ENCODE measurements around the gene PLK3. TPM values are rescaled to one million over a fixed set of nuclear protein-coding genes. Genes with fewer than 3 reads are reported as not detected.
"Not testable (repeated sequence)": the region's sequence is repeated elsewhere in the genome, so short reads cannot be mapped to it uniquely, and the experiment has no call there.

The PLK3 gene
- total RNA-seq, 1 experiment from 2014 or later: 11.8 TPM

DNA sequence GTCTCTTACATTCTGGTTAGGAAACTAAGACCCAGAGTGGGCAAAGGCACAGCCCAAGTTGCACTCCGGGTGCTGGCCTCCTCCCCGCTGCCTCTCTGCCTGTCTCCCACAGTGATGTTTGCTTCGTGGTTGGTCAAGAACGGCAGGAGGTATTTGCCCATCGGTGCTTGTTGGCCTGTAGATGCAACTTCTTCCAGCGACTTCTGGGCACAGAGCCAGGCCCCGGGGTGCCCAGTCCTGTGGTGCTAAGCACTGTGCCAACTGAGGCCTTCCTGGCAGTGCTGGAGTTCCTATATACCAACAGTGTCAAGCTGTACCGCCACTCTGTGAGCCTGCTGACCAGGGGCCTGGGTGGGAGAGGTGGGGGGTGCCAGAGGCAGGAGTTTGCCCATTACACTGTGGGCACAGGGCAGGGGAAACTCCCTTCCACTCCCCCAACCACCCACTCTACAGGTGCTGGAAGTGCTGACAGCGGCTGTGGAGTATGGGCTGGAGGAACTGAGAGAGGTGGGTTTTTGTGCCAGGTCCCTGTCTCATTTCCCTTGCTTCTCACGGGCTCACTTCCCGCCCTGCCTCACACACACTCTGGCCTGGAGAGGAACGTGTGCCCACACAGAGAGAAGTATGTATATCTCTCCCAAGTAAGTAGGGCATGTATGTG, 10.1 kb downstream of the PLK3 start:
- Histone ChIP-seq H3K4me2 (ENCODE audit: low read depth, low read length, poor library complexity, severe bottlenecking) (no peak overlapping the region), H3K79me2 (ENCODE audit: low read length) (no peaks in the 10 kb centered on the region), H2AFZ (ENCODE audit: low read length) (no peak overlapping the region), H3K9ac (ENCODE audit: low read length) (no peak overlapping the region), H4K20me1 (ENCODE audit: insufficient read depth, low read depth, low read length) (no peaks in the 10 kb centered on the region), H3K27ac (ENCODE audit: low read length) (no peak overlapping the region), H3K27me3 (ENCODE audit: low read length) (no peaks in the 10 kb centered on the region), H3K4me3 (ENCODE audit: low read length) (no peak overlapping the region), H3K36me3 (ENCODE audit: insufficient read depth, low read length) (no peaks in the 10 kb centered on the region), H3K4me1 (ENCODE audit: low read length) (peaks cover 32% of the 10 kb centered on the region), H3K9me3 (ENCODE audit: low read length) (no peaks in the 10 kb centered on the region), H3K9me2 (replicated peaks; ENCODE audit: insufficient read depth, low read length) (no peaks in the 10 kb centered on the region)
- no peak for DNase-seq

DNA sequence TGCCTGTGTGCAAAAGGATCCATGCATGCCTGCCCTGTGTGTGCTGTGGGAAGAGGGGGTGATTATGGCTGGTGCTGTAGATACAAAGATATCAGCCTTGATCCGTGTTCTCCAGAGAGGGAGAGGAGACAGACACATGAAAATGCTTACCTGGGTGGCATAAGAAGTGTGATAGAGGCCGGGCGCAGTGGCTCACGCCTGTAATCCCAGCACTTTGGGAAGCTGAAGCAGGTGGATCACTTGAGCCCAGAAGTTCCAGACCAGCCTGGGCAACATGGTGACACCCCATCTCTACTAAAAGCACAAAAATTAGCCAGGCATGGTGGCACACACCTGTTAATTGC, 10.6 kb downstream of the PLK3 start:
- not testable (repeated sequence) for H3K4me2 ChIP-seq (ENCODE audit: low read depth, low read length, poor library complexity, severe bottlenecking); H2AFZ ChIP-seq (ENCODE audit: low read length); H4K20me1 ChIP-seq (ENCODE audit: insufficient read depth, low read depth, low read length); H3K9me2 ChIP-seq (replicated peaks; ENCODE audit: insufficient read depth, low read length); H3K79me2 ChIP-seq (ENCODE audit: low read length); H3K27ac ChIP-seq (ENCODE audit: low read length); DNase-seq; H3K4me3 ChIP-seq (ENCODE audit: low read length); H3K27me3 ChIP-seq (ENCODE audit: low read length); H3K9ac ChIP-seq (ENCODE audit: low read length); H3K9me3 ChIP-seq (ENCODE audit: low read length); H3K36me3 ChIP-seq (ENCODE audit: insufficient read depth, low read length)
- peaks cover 32% of the 10 kb centered on the region for H3K4me1 ChIP-seq (ENCODE audit: low read length)

DNA sequence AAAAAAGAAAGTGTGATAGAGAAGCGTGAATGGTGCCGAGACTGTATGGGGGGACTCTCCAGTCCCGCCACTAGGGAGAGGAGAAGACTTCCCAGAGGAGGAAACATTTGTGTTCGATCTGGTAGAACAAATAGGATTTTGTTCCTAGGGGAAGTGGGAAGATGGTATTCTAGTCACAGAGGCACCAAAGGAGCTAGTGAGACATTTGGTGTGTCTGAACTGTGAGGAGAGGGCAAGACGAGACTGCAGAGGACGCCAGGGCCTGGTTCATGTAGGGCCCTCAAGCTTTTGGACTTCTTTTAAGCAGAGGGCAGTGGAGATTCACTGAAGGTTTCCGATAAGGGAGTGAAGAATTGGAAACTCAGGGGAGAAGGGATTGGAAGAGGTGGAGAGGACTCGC, 11.1 kb downstream of the PLK3 start:
- Histone ChIP-seq H3K27ac (ENCODE audit: low read length) (no peak overlapping the region), H3K4me2 (ENCODE audit: low read depth, low read length, poor library complexity, severe bottlenecking) (no peak overlapping the region), H3K79me2 (ENCODE audit: low read length) (no peaks in the 10 kb centered on the region), H4K20me1 (ENCODE audit: insufficient read depth, low read depth, low read length) (no peaks in the 10 kb centered on the region), H3K9me2 (replicated peaks; ENCODE audit: insufficient read depth, low read length) (no peaks in the 10 kb centered on the region), H2AFZ (ENCODE audit: low read length) (no peak overlapping the region), H3K4me1 (ENCODE audit: low read length) (peaks cover 32% of the 10 kb centered on the region), H3K27me3 (ENCODE audit: low read length) (no peaks in the 10 kb centered on the region), H3K4me3 (ENCODE audit: low read length) (no peak overlapping the region), H3K9me3 (ENCODE audit: low read length) (no peaks in the 10 kb centered on the region), H3K36me3 (ENCODE audit: insufficient read depth, low read length) (no peaks in the 10 kb centered on the region), H3K9ac (ENCODE audit: low read length) (no peak overlapping the region)
- DNase-seq: no peak

DNA sequence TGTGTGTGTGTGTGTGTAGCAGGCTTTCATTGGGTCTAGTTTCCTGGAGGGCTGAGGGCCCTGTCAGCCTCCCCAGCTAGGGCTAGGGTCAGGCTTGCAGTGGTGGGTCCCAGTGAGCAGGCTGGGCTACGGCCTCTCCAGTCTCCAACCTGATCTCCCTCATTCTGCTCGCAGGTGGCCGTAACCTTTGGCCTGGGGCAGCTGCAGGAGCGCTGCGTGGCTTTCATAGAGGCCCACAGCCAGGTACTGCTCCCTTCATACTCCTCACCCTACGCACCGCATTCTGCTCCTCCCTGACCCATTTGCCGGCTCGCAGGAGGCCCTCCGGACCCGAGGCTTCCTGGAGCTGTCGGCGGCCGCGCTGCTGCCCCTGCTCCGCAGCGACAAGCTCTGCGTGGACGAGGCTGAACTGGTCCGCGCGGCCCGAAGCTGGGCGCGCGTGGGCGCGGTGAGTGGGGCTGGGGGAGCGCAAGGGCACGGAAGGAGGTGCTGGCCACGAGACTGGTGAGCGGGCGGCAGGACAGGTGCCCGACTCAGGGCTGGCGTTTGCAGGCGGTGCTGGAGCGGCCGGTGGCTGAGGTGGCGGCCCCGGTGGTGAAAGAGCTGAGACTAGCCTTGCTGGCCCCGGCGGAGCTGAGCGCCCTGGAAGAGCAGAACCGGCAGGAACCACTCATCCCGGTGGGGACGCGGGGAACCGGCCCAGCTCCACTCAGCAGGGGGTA, 12.8 kb downstream of the PLK3 start:
- peaks cover 18% of the 10 kb centered on the region for H3K4me1 ChIP-seq (ENCODE audit: low read length)
- no peak for DNase-seq

DNA sequence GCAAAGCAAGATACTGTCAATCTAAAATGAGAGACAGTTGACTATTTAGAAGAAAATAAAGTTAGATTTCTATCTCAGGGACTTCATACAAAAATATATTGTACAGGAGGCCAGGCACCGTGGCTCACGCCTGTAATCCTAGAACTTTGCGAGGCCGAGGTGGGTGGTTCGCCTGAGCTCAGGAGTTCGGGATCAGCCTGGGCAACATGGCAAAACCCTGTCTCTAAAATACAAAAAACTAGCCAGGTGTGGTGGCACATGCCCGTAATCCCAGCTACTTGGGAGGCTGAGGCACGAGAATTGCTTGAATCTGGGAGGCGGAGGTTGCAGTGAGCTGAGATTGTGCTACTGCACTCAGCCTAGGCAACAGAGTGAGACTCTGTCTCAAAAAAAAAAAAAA, 15.7 kb downstream of the PLK3 start:
- H4K20me1 ChIP-seq (ENCODE audit: insufficient read depth, low read depth, low read length); H3K27me3 ChIP-seq (ENCODE audit: low read length); H3K9ac ChIP-seq (ENCODE audit: low read length); H3K36me3 ChIP-seq (ENCODE audit: insufficient read depth, low read length); H3K27ac ChIP-seq (ENCODE audit: low read length); H3K79me2 ChIP-seq (ENCODE audit: low read length); H2AFZ ChIP-seq (ENCODE audit: low read length); DNase-seq; H3K9me2 ChIP-seq (replicated peaks; ENCODE audit: insufficient read depth, low read length); H3K4me3 ChIP-seq (ENCODE audit: low read length); H3K4me2 ChIP-seq (ENCODE audit: low read depth, low read length, poor library complexity, severe bottlenecking); H3K9me3 ChIP-seq (ENCODE audit: low read length): not testable (repeated sequence)
- H3K4me1 ChIP-seq (ENCODE audit: low read length): peaks cover 26% of the 10 kb centered on the region

More for the DNA sequence above, 12.8 kb downstream of the PLK3 start:
- H2AFZ ChIP-seq (ENCODE audit: low read length): no peak overlapping the region
- no peaks in the 10 kb centered on the region for H3K36me3 ChIP-seq (ENCODE audit: insufficient read depth, low read length)
- no peaks in the 10 kb centered on the region for H4K20me1 ChIP-seq (ENCODE audit: insufficient read depth, low read depth, low read length)
- H3K9me2 ChIP-seq (replicated peaks; ENCODE audit: insufficient read depth, low read length): no peaks in the 10 kb centered on the region
- H3K9ac ChIP-seq (ENCODE audit: low read length): no peak overlapping the region
- H3K27me3 ChIP-seq (ENCODE audit: low read length): no peaks in the 10 kb centered on the region
- H3K79me2 ChIP-seq (ENCODE audit: low read length): no peaks in the 10 kb centered on the region
- H3K9me3 ChIP-seq (ENCODE audit: low read length): no peaks in the 10 kb centered on the region
- H3K4me2 ChIP-seq (ENCODE audit: low read depth, low read length, poor library complexity, severe bottlenecking): peak overlapping the region; percentile 65
- H3K27ac ChIP-seq (ENCODE audit: low read length): no peak overlapping the region
- peak overlapping the region; percentile 57; the same call in 1 of the 2 replicates for H3K4me3 ChIP-seq (ENCODE audit: low read length)

DNA sequence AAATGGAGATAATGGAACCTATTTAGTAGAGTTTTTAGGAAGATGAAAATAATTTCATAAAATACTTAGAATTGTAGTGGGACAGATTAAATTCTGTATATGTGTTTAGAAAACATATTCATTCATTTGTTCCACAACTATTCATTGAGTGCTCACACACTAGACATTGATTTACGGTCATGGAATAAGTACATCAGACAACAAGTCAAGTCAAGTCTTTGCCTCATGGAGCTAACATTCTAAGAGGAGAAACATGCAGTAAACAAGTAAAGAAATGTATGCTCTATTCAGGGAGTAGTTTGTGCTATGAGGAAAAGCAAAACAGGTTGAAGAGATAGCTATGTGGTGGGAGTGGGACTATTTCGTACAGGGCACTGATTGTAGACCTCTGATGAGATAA, 17.1 kb downstream of the PLK3 start:
- Histone ChIP-seq H3K9me2 (replicated peaks; ENCODE audit: insufficient read depth, low read length) (no peaks in the 10 kb centered on the region), H3K4me1 (ENCODE audit: low read length) (peaks cover 26% of the 10 kb centered on the region), H3K36me3 (ENCODE audit: insufficient read depth, low read length) (no peaks in the 10 kb centered on the region), H3K9me3 (ENCODE audit: low read length) (no peaks in the 10 kb centered on the region), H3K27me3 (ENCODE audit: low read length) (no peaks in the 10 kb centered on the region), H4K20me1 (ENCODE audit: insufficient read depth, low read depth, low read length) (no peaks in the 10 kb centered on the region), H3K79me2 (ENCODE audit: low read length) (no peaks in the 10 kb centered on the region), H3K9ac (ENCODE audit: low read length) (no peak overlapping the region), H2AFZ (ENCODE audit: low read length) (no peak overlapping the region), H3K4me3 (ENCODE audit: low read length) (no peak overlapping the region), H3K4me2 (ENCODE audit: low read depth, low read length, poor library complexity, severe bottlenecking) (no peak overlapping the region), H3K27ac (ENCODE audit: low read length) (no peak overlapping the region)
- DNase-seq: no peak

DNA sequence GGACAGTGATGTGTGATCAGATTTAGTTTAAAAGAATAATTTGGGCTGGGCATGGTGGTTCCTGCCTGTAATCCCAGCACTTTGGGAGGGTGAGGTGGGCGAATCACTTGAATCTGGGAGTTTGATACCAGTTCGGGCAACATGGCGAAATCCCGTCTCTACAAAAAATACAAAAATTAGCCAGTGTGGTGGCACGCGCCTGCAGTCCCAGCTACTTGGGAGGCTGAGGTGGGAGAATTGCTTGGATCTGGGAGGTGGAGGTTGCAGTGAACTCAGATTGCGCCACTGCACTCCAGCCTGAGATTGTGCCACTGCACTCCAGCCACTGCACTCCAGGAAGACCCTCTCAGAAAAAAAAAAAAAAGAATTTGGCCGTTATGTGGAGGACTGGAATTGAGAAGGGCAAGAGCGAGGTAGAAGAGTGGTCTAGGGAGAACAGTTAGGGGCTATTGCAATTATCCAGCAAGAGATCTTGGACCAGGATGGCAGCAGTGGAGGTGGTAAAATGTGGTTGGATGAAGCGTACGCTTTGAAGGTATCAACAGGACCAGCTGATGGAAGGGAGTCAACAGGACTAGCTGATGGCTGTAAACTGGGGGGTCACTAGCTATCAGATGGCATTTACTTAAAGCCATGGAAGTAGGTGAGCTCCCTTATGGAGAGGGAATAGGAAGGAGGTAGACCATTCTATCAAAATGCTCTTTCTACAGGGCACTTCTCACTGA, 17.8 kb downstream of the PLK3 start:
- H4K20me1 ChIP-seq (ENCODE audit: insufficient read depth, low read depth, low read length): no peaks in the 10 kb centered on the region
- no peaks in the 10 kb centered on the region for H3K9me3 ChIP-seq (ENCODE audit: low read length)
- no peak overlapping the region for H3K27ac ChIP-seq (ENCODE audit: low read length)
- H3K36me3 ChIP-seq (ENCODE audit: insufficient read depth, low read length): no peaks in the 10 kb centered on the region
- H3K27me3 ChIP-seq (ENCODE audit: low read length): no peaks in the 10 kb centered on the region
- no peak overlapping the region for H2AFZ ChIP-seq (ENCODE audit: low read length)
- H3K9me2 ChIP-seq (replicated peaks; ENCODE audit: insufficient read depth, low read length): no peaks in the 10 kb centered on the region
- H3K79me2 ChIP-seq (ENCODE audit: low read length): no peaks in the 10 kb centered on the region
- H3K4me1 ChIP-seq (ENCODE audit: low read length): peaks cover 26% of the 10 kb centered on the region
- no peak for DNase-seq
- peak overlapping the region; percentile 89 for H3K4me2 ChIP-seq (ENCODE audit: low read depth, low read length, poor library complexity, severe bottlenecking)
- H3K4me3 ChIP-seq (ENCODE audit: low read length): peak overlapping the region; percentile 34; the same call in 1 of the 2 replicates
- H3K9ac ChIP-seq (ENCODE audit: low read length): no peak overlapping the region

DNA sequence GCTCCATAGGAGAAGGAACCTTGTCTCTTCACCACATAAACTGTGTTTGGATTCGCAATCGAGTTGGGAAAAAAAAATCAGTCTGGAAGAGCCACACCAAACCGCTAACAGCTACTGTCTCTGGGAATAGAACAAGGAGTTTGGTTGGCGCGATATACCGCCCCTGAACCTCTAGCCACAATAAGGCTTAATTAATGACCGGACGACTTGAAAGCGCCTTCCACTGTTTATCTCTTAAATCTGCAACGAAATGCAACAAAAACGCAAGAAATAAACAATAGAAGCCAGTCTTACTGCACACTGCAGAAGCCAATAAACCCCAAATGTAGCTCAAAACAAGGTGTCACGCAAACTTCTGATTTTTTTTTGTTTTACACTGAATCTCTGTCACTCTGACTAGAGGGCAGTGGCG, 19.0 kb downstream of the PLK3 start:
- Histone ChIP-seq H3K4me3 (ENCODE audit: low read length) (peak overlapping the region; percentile 69), H3K27me3 (ENCODE audit: low read length) (no peaks in the 10 kb centered on the region), H3K27ac (ENCODE audit: low read length) (peak overlapping the region; percentile 91), H3K9me2 (replicated peaks; ENCODE audit: insufficient read depth, low read length) (no peaks in the 10 kb centered on the region), H2AFZ (ENCODE audit: low read length) (no peak overlapping the region), H3K79me2 (ENCODE audit: low read length) (no peaks in the 10 kb centered on the region), H3K4me1 (ENCODE audit: low read length) (peaks cover 26% of the 10 kb centered on the region), H3K4me2 (ENCODE audit: low read depth, low read length, poor library complexity, severe bottlenecking) (peak overlapping the region; percentile 89), H3K9me3 (ENCODE audit: low read length) (no peaks in the 10 kb centered on the region), H4K20me1 (ENCODE audit: insufficient read depth, low read depth, low read length) (no peaks in the 10 kb centered on the region), H3K36me3 (ENCODE audit: insufficient read depth, low read length) (no peaks in the 10 kb centered on the region), H3K9ac (ENCODE audit: low read length) (peak overlapping the region; percentile 76)
- no peak for DNase-seq

All from Karpas-422 (cell line).